Endothelial cell of hepatic sinusoid (primary cell): ENCODE data around the gene SPON1.

ENCODE experiments used
- in situ Hi-C: cut with HindIII; loops from 2 replicates; pipeline ENCODE4 v1.10.0; 2017; ENCODE audit warnings: low sequenced_read_pairs

SPON1 gene

DNA sequence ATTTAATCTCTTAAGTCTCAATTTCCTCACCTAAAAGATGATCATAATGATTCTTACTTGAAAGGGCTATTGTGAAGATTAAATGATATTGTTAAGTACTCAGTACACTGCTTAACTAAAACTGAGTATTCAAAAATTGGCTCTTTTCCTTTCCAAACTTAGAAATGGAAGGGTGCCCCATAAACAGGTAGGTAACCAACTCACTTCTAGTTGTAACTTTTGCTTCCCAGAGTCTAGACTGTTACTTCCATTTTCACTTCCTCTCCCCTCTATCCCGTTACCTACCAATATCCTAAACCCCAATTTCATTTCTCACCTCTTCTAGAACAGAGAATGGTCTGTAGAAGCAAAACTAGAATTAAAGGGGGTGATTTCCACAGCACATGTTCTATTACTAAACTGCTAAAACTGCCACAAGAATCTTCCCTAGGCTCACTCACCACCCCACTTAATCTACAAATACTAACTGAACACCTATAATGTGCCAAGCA, 346.4 kb downstream of the SPON1 start:
- in situ Hi-C loops, result no loop called here

DNA sequence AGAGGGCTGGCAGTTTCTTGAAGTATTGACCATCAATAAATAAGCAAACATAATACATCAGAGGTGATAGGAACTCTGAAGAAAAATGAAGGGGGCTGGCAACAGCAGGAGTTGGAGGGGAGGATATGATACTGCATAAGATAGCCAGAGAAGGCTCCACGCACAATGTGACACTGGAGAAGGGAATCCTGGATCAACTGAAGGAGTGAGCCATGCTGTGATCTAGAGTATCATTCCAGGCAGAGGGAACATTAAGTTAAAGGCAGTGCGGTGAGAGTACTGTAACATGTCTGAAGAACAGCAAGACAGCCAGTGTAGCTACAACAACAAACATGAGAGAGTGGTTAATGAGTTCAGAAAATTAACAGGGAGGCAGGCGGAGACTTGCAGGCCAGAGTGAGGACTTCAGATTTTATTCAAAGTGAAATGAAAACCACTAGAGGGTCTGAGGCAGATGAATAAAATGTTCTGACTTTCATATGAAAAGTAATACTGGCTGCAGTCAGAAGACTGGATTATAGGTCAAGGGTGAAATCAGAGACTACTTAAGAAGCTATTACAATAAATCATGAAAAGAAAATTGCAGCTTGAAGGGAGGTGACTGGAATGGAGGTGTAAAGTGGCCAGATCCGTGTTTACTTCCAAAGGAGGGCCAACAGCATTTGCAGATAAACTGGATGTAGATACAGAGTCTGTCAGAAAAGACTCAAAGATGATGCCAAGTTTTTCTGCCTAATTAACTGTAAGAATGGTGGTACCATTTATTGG, 347.1 kb downstream of the SPON1 start:
- in situ Hi-C loops, result no loop called here

DNA sequence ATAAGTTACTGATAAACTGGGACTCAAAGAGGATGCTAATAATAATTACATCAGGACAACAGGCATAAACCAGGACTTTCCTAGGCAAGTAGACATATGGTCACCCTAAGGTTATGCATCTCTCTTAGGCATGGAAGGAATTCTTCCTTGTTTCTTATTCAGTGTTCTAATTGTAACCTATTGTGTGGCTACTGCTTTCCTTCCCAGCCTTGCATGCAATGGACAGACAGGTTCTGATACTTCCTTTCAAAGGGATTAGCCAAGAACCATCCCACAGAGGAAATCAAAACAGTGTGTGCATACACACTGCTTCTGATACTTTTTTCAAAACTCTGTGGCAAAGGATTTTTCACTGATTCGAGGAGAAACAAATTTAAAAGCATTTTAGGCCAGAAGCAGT, 348.2 kb downstream of the SPON1 start:
- in situ Hi-C loops, result no loop called here

DNA sequence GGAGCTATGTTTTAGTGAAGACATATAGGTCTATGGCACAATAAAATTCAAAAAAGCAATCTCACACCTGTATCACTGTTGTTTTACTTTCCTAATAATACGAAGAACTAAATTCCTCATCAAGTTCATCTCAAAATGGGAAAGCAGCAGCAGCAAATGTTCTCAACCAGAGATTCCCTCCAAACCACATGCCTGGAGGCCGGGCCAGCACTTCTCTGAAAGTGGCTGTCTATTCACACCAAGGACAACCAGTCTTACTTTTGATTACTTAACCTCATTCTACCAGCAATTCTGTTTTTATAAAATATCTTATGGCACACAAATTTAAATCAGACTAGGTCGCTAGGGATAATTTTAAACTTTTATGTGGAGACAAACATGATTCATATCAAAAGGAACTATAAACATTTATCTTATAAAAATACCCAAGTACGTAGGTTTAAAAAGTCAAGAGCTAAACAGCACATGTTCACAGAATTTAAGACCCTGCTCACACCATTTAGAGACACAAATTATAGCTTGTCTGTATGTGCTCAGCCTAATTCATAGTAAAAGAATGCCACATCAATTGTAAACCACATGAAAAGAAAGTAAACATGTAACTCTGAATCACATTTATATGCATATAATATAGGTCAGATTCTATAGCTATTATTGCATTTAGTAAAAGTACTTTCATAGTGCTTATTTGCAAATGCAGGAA, 350.4 kb downstream of the SPON1 start:
- in situ Hi-C loops, result no loop called here

DNA sequence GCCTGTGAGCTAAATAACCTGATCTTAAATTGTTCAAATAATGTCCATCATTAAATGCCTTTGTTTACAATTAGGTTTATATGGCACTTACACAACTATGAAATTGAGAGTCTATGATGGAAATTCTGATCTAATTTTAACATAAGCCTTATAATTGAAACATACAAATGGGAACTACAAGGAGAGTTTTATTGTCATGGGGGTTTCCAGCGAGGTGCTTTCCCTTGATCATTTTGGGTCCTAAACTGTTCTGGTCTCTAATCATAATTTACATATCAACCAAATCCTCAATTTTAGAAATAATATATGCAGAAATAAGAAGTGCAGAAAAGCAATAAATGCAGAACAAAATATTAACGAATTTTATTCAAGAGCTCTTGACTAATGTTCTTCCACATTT, 351.6 kb downstream of the SPON1 start:
- in situ Hi-C loops, result no loop called here

DNA sequence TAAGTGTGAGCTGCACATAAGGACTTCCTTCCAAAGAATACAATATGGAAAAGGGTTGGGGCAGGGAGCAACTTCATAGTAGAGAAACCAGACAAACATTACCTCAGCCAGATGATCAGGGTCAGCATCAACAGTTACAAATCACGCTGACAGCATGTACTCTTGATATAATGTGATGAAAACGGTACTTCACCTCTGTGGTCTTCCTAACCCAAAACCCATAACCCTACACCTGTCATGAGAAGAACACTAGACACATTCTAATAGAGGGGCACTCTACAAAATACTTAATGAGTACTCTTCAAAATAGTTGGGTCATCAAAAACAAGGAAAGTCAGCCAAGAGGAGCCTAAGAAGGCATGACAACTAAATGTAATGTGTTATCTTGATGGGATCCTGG, 352.6 kb downstream of the SPON1 start:
- in situ Hi-C loops, result no loop called here
